ENCODE data around the gene SGSH. TPM values are rescaled to one million over a fixed set of nuclear protein-coding genes. Genes with fewer than 3 reads are reported as not detected.

The SGSH gene
- total RNA-seq, 1 experiment from 2014 or later, result 33.4 TPM

DNA sequence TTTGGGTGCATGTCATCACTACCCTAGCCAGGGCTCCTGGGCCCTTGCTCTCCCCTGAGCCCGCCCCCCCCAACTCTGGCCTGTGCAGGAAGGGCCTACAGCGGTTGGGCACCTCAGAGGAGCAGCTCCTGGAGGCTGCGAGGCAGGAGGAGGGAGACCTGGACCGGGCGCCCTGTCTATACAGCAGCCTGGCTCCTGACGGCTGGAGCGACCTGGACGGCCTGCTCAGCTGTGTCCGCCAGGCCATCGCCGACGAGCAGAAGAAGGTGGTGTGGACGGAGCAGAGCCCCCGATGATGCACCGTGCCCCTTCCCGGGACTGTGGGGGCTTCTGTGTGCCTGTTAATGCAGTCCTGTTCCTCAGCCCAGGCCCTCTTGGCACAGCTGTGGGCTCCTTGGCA, 12.1 kb downstream of the SGSH start:
- H3K27me3 ChIP-seq (replicated peaks; ENCODE audit: insufficient read depth, low read depth, low read length, poor library complexity), result no peaks in the 10 kb centered on the region
- no TSS peak for BruUV-seq (replicated peaks)
- H3K4me3 ChIP-seq (ENCODE audit: low read depth, low read length, poor library complexity, severe bottlenecking), result no peak overlapping the region
- H3K36me3 ChIP-seq (ENCODE audit: insufficient read depth, low read length, poor library complexity, severe bottlenecking), result no peaks in the 10 kb centered on the region
- TF ChIP-seq CTCF (conservative IDR thresholded peaks at IDR 0.05; ENCODE audit: low read depth, low read length) (no peak), EZH2 (IDR thresholded peaks at IDR 0.05; ENCODE audit: borderline replicate concordance, low read depth, low read length, poor library complexity, severe bottlenecking) (no peak)
- no peaks in the 10 kb centered on the region for H3K9me3 ChIP-seq (ENCODE audit: low read depth, low read length, poor library complexity, severe bottlenecking)
- H3K4me1 ChIP-seq (ENCODE audit: insufficient read depth, low read length, poor library complexity, severe bottlenecking), result peaks cover 28% of the 10 kb centered on the region
- POLR2A ChIA-PET (ENCODE audit: low non-redundant PET), result no interaction called here
- intact Hi-C loops (cut with micrococcal nuclease; ENCODE audit: unreplicated experiment), result no loop called here
- no peak for DNase-seq (ENCODE audit: low spot score)
- no peak overlapping the region for H3K27ac ChIP-seq (ENCODE audit: low read depth, low read length, poor library complexity, severe bottlenecking)
- CTCF ChIA-PET, result no interaction called here

- no TSS peak for BruUV-seq (replicated peaks)
- Histone ChIP-seq H3K9me3 (ENCODE audit: low read depth, low read length, poor library complexity, severe bottlenecking) (no peaks in the 10 kb centered on the region), H3K4me1 (ENCODE audit: insufficient read depth, low read length, poor library complexity, severe bottlenecking) (peaks cover 9% of the 10 kb centered on the region), H3K27ac (ENCODE audit: low read depth, low read length, poor library complexity, severe bottlenecking) (no peak overlapping the region), H3K27me3 (replicated peaks; ENCODE audit: insufficient read depth, low read depth, low read length, poor library complexity) (no peaks in the 10 kb centered on the region), H3K4me3 (ENCODE audit: low read depth, low read length, poor library complexity, severe bottlenecking) (no peak overlapping the region), H3K36me3 (ENCODE audit: insufficient read depth, low read length, poor library complexity, severe bottlenecking) (no peaks in the 10 kb centered on the region)
- POLR2A ChIA-PET (ENCODE audit: low non-redundant PET), result interaction anchor here (0.6 kb wide), 1 partner anchor 58 kb away, joined by 15 read pairs; no protein-coding TSS in a partner anchor
- no peak for DNase-seq (ENCODE audit: low spot score)
- TF ChIP-seq EZH2 (IDR thresholded peaks at IDR 0.05; ENCODE audit: borderline replicate concordance, low read depth, low read length, poor library complexity, severe bottlenecking), result no peak
- TF ChIP-seq CTCF (conservative IDR thresholded peaks at IDR 0.05; ENCODE audit: low read depth, low read length), result no peak
- CTCF ChIA-PET, result interaction anchor here (1.0 kb wide), 1 partner anchor 10 kb away, joined by 3 read pairs; no protein-coding TSS in a partner anchor
- intact Hi-C loops (cut with micrococcal nuclease; ENCODE audit: unreplicated experiment), result no loop called here
These were observed 14.3 kb downstream of the SGSH start for GRCh38 chr17:80205811-80206210.

GRCh38 chr17:80204626-80205468, 15.3 kb downstream of the SGSH start:
- Histone ChIP-seq H3K4me3 (ENCODE audit: low read depth, low read length, poor library complexity, severe bottlenecking) (no peak overlapping the region), H3K36me3 (ENCODE audit: insufficient read depth, low read length, poor library complexity, severe bottlenecking) (no peaks in the 10 kb centered on the region), H3K27me3 (replicated peaks; ENCODE audit: insufficient read depth, low read depth, low read length, poor library complexity) (no peaks in the 10 kb centered on the region), H3K27ac (ENCODE audit: low read depth, low read length, poor library complexity, severe bottlenecking) (no peak overlapping the region), H3K9me3 (ENCODE audit: low read depth, low read length, poor library complexity, severe bottlenecking) (no peaks in the 10 kb centered on the region), H3K4me1 (ENCODE audit: insufficient read depth, low read length, poor library complexity, severe bottlenecking) (peaks cover 9% of the 10 kb centered on the region)
- peak; percentile 34 for DNase-seq (ENCODE audit: low spot score)
- intact Hi-C loops (cut with micrococcal nuclease; ENCODE audit: unreplicated experiment), result no loop called here
- no TSS peak for BruUV-seq (replicated peaks)
- ChIA-PET CTCF (interaction anchor here (0.7 kb wide), 1 partner anchor 220 kb away, joined by 10 read pairs; no protein-coding TSS in a partner anchor), POLR2A (ENCODE audit: low non-redundant PET) (no interaction called here)
- TF ChIP-seq EZH2 (IDR thresholded peaks at IDR 0.05; ENCODE audit: borderline replicate concordance, low read depth, low read length, poor library complexity, severe bottlenecking), result no peak
- TF ChIP-seq CTCF (conservative IDR thresholded peaks at IDR 0.05; ENCODE audit: low read depth, low read length), result no peak

Measured in A673 (cell line).